Sigmoid colon (tissue), 7 donors: ENCODE measurements around the gene RBM33. TPM values are rescaled to one million over a fixed set of nuclear protein-coding genes. Genes with fewer than 3 reads are reported as not detected.

Experiments used
- DNase-seq: peaks from one replicate; pipeline ENCODE4 v3.0.0-alpha.2; 2019
- H3K27ac ChIP-seq, 4 donors: fragments of 200-600 bp; sonication (generic); one replicate each; pipeline ENCODE4 v1.5.1; 2016 to 2019; ENCODE audit warnings: mild to moderate bottlenecking in 1 of 4
- H3K27me3 ChIP-seq, 3 donors: fragments of 200-600 bp; sonication (generic); one replicate each; pipeline ENCODE4 v1.5.1; 2019; ENCODE audit warnings: mild to moderate bottlenecking in 1 of 3
- H3K36me3 ChIP-seq, 4 donors: fragments of 200-600 bp; sonication (generic); one replicate each; pipeline ENCODE4 v1.5.1; 2016 to 2019
- H3K4me1 ChIP-seq, 4 donors: fragments of 200-600 bp; sonication (generic); one replicate each; pipeline ENCODE4 v1.5.1; 2017 to 2019
- H3K4me3 ChIP-seq, 4 donors: fragments of 200-600 bp; sonication (generic); one replicate each; pipeline ENCODE4 v1.5.1; 2017 to 2019; ENCODE audit warnings: mild to moderate bottlenecking in 2 of 4, moderate library complexity in 1 of 4
- H3K9me3 ChIP-seq, 4 donors: fragments of 200-600 bp in 3 of 4; sonication (generic) in 3 of 4; one replicate each; pipeline versions ENCODE4 v1.5.1 to v1.6.1; 2013 to 2019
- EP300 ChIP-seq, 4 donors: sonication (generic); formaldehyde crosslinking; IDR thresholded peaks; one replicate each; pipeline ENCODE4 v1.6.1; 2017; ENCODE audit warnings: antibody characterized with exemption in 4 of 4
- POLR2A ChIP-seq, 2 donors: fragments of 450-650 bp; IDR thresholded peaks; one replicate each; pipeline ENCODE4 v1.6.1; 2016; ENCODE audit warnings: antibody characterized with exemption in 2 of 2, mild to moderate bottlenecking in 2 of 2, moderate library complexity in 2 of 2
- POLR2AphosphoS5 ChIP-seq, 4 donors: sonication (generic); formaldehyde crosslinking; IDR thresholded peaks; one replicate each; pipeline ENCODE4 v1.6.1; 2017; ENCODE audit warnings: antibody characterized with exemption in 4 of 4
- WGBS, 2 donors: extraction: QIAGEN DNeasy Blood & Tissue Kit; methylation state at CpG; one replicate each; pipeline ENCODE4 v1.1.7; 2013; 5-methylcytosine and 5-hydroxymethylcytosine counted together
- intact Hi-C: fragments of 100-400 bp; cut with DNase I; formaldehyde crosslinking; loops from one replicate; pipeline ENCODE4 v1.15.1; 2023
- polyA plus RNA-seq, 3 donors: library from polyadenylated mRNA; stranded (reverse); fragments of 200-250 nt; gene quantifications; one replicate each; pipeline ENCODE4 v1.2.3, GENCODE V29; 2013
- total RNA-seq, 4 donors: library from RNA; depleted of rRNA; stranded (reverse); fragments of >200 nt; gene quantifications; one replicate each; pipeline ENCODE4 v1.1.0, GENCODE V29; 2016
- TF ChIP-seq, protein P1 (sequence below), 4 experiments: fragments of 450-650 bp in 3 of 4; fragments of 200-600 bp in 1 of 4; IDR thresholded peaks; one replicate each; pipeline ENCODE4 v1.5.1; 2016 to 2019; ENCODE audit warnings: antibody characterized with exemption in 4 of 4, mild to moderate bottlenecking in 3 of 4, moderate library complexity in 2 of 4
- donor health status: healthy with polysubstance abuse.
- donor health status: Bipolar disorder and iron deficiency.
- donor health status: healthy.

The RBM33 gene
- total and polyA plus RNA-seq, 7 donors = 3.6 to 60.4 (median 30.8) TPM

- 39 to 81% methylated on average over 47 of the region's 47 CpGs for WGBS, 2 donors
- TF ChIP-seq POLR2A (IDR thresholded peaks at IDR 0.05) (no peak), POLR2AphosphoS5 (IDR thresholded peaks at IDR 0.05) (no peak), EP300 (IDR thresholded peaks at IDR 0.05) (no peak)
- TF ChIP-seq, protein P1, sequence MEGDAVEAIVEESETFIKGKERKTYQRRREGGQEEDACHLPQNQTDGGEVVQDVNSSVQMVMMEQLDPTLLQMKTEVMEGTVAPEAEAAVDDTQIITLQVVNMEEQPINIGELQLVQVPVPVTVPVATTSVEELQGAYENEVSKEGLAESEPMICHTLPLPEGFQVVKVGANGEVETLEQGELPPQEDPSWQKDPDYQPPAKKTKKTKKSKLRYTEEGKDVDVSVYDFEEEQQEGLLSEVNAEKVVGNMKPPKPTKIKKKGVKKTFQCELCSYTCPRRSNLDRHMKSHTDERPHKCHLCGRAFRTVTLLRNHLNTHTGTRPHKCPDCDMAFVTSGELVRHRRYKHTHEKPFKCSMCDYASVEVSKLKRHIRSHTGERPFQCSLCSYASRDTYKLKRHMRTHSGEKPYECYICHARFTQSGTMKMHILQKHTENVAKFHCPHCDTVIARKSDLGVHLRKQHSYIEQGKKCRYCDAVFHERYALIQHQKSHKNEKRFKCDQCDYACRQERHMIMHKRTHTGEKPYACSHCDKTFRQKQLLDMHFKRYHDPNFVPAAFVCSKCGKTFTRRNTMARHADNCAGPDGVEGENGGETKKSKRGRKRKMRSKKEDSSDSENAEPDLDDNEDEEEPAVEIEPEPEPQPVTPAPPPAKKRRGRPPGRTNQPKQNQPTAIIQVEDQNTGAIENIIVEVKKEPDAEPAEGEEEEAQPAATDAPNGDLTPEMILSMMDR (IDR thresholded peaks at IDR 0.05) = no peak
- Histone ChIP-seq H3K4me3 (peak overlapping the region in 3 of 4 donors; percentile 24 to 39 (median 37)), H3K4me1 (peaks cover 0 to 71% (median 65%) of the 10 kb centered on the region in 4 donors), H3K27me3 (peaks cover 72 to 100% (median 97%) of the 10 kb centered on the region in 3 donors), H3K27ac (no peak overlapping the region), H3K9me3 (no peaks in the 10 kb centered on the region), H3K36me3 (no peaks in the 10 kb centered on the region)
- DNase-seq = no peak
- intact Hi-C loops = loop anchor here (10.0 kb wide), 1 partner anchor 669 kb away; no protein-coding TSS in a partner anchor
Measured at GRCh38 chr7:155806096-155806871, 161.8 kb downstream of the RBM33 start.

DNA sequence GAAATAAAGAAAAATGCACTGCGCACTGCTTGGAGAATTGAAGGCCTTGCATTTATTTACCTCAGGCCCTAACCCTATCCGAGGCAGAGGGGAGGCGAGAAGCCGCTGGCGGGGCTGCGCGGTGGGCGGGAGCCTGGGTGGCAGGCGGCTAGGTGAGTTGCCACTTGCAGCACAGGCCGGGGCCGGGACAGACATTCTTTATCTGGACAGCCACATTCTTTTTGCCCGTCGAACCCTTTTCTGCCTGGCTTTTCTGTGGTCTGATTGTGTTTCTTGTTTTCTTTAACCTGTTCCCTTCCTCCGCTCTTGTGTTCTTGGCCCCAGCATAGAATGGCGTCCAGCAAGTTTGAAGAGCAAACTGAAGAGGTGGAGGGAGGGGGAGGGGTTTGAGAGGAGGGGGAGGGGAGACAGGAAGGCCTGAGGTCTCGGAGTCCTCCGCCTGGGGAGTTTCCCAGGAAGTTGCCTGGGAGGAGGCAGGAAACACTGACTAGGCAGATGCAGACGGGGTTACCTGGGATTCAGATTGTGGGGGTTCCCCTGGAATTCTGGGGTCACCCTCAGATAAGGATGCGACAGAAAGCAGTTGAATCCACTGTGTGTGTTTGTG, 162.7 kb downstream of the RBM33 start:
- intact Hi-C loops = loop anchor here (10.0 kb wide), 1 partner anchor 668 kb away; no protein-coding TSS in a partner anchor
- Histone ChIP-seq H3K4me3 (no peak overlapping the region), H3K36me3 (no peaks in the 10 kb centered on the region), H3K27ac (no peak overlapping the region), H3K4me1 (peaks cover 0 to 77% (median 71%) of the 10 kb centered on the region in 4 donors), H3K27me3 (peaks cover 77 to 100% (median 99%) of the 10 kb centered on the region in 3 donors), H3K9me3 (no peaks in the 10 kb centered on the region)
- DNase-seq = no peak
- WGBS, 2 donors = 32 to 62% methylated on average over 19 of the region's 19 CpGs
- TF ChIP-seq POLR2AphosphoS5 (IDR thresholded peaks at IDR 0.05) (no peak), EP300 (IDR thresholded peaks at IDR 0.05) (no peak), POLR2A (IDR thresholded peaks at IDR 0.05) (no peak)
- TF ChIP-seq, protein P1 (IDR thresholded peaks at IDR 0.05) = no peak

DNA sequence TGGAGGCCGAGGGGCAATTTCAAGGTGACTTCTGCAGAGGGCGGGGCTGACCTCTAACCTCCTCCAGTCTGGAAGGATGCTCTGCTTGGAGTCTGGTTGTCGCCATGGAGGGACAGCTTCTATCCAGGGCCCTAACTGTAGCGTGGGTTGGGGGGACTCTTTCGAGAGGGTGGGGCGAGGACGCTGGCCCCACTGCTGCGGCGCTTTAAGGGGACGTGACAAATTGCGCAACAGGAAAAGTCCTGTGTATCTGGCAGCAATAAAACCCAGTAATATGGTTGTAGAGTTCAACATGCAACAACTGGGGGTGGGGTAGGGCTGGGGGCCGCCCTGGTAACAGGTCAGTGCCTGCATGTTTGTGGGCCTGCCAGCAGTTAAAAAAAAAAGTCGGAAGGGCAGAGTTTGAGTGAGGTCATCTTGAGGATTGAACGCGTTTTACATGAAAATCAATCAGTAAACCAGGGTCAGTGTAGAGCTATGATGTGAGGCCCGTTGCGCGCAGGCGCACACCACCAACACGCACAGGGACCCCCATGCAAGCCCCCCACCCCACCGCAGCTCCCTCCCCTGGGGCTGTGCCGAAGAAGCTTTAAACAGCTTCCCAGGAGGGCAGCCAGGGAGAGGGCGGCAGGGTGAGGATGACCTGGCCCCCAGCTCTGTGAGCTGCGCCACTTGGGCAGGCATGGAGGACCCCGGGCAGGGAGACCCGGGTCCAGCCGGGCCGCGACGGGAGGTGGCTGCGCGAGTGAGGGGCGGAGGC, 163.5 kb downstream of the RBM33 start:
- 4 to 5% methylated on average over 33 of the region's 33 CpGs for WGBS, 2 donors
- H3K27me3 ChIP-seq = peaks cover 69 to 100% (median 97%) of the 10 kb centered on the region in 3 donors
- H3K27ac ChIP-seq = no peak overlapping the region
- no peak overlapping the region for H3K4me3 ChIP-seq
- no peak for DNase-seq
- H3K9me3 ChIP-seq = no peaks in the 10 kb centered on the region
- TF ChIP-seq POLR2A (IDR thresholded peaks at IDR 0.05) (no peak), EP300 (IDR thresholded peaks at IDR 0.05) (no peak), POLR2AphosphoS5 (IDR thresholded peaks at IDR 0.05) (no peak)
- TF ChIP-seq, protein P1 (IDR thresholded peaks at IDR 0.05) = no peak
- H3K4me1 ChIP-seq = peaks cover 0 to 78% (median 69%) of the 10 kb centered on the region in 4 donors
- no peaks in the 10 kb centered on the region for H3K36me3 ChIP-seq
- intact Hi-C loops = loop anchor here (10.0 kb wide), 1 partner anchor 667 kb away; no protein-coding TSS in a partner anchor

DNA sequence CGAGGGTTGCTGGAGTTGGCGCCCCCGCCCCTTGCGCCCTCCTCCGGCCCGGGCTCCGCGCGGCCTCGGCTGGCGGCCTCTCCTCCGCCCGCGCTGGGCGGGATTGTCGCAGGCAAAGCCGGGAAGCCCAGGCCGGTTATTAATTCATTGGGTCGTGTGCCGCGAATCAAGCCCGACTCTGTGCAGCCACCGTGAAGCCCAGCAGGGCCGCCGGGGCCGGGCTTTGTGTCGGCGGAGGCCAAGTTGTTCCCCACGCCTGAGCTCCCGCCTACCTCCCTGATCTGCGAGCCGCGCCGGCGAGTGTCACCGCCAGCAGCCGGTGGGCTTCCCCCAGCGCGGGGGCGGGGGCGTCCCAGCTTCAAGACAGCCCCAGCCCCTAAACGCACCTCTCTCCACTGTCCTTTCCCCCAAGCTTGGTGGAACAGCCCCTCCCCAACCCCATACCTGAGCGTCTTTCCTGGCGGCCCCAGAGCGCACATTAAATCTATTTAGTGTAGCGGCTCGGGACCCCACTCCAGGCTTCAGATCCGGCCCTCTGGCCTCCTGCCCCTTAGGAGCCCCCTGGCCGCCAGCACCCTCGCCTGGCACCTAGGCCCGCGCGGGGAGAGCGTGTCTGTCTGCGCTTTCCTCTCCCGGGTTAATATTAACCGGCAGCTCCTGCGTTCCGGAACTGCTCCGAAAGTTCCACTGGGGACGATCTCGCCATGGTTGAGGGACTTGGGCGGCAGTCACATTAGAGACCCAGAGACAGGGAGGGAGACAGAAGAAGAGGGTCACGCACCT, 164.3 kb downstream of the RBM33 start:
- Histone ChIP-seq H3K36me3 (no peaks in the 10 kb centered on the region), H3K4me1 (peaks cover 0 to 71% (median 61%) of the 10 kb centered on the region in 4 donors), H3K27me3 (peaks cover 61 to 100% (median 95%) of the 10 kb centered on the region in 3 donors), H3K9me3 (no peaks in the 10 kb centered on the region), H3K27ac (no peak overlapping the region), H3K4me3 (peak overlapping the region in 3 of 4 donors; percentile 6 to 13 (median 9))
- TF ChIP-seq EP300 (IDR thresholded peaks at IDR 0.05) = no peak
- no peak for TF ChIP-seq POLR2AphosphoS5 (IDR thresholded peaks at IDR 0.05)
- TF ChIP-seq, protein P1 (IDR thresholded peaks at IDR 0.05) = no peak
- TF ChIP-seq POLR2A (IDR thresholded peaks at IDR 0.05) = no peak
- 1% methylated on average over 64 of the region's 64 CpGs for WGBS, 2 donors
- DNase-seq = no peak
- intact Hi-C loops = loop anchor here (10.0 kb wide), 1 partner anchor 666 kb away; no protein-coding TSS in a partner anchor
